Measurements from ENCODE around the gene UBE2H. TPM values are rescaled to one million over a fixed set of nuclear protein-coding genes. Genes with fewer than 3 reads are reported as not detected.
A peak's percentile ranks its signal among the peaks of the same experiment; 100 is the strongest.

Gene UBE2H
- 100 to 1,000 TPM in 1 of 5 donors, 10 to 100 TPM in 4; 47.8 to 150 (median 59.8) TPM for total RNA-seq
- polyA plus RNA-seq: 10 to 100 TPM; 19.2 to 37.7 (median 28.1) TPM
- long read RNA-seq, donor 1, full-length matches to known transcripts: 7 of 7 reads
- long read RNA-seq, donor 1, partial matches to known transcripts: 0 of 7 reads
- long read RNA-seq, donor 1, other reads (novel, unspliced or antisense): 0 of 7 reads
- long read RNA-seq, donor 2, full-length matches to known transcripts: 13 of 13 reads
- long read RNA-seq, donor 2, partial matches to known transcripts: 0 of 13 reads
- long read RNA-seq, donor 2, other reads (novel, unspliced or antisense): 0 of 13 reads
- long read RNA-seq, donor 3, full-length matches to known transcripts: 3 of 3 reads
- long read RNA-seq, donor 3, partial matches to known transcripts: 0 of 3 reads
- long read RNA-seq, donor 3, other reads (novel, unspliced or antisense): 0 of 3 reads
- long read RNA-seq, donor 4: 0 reads
- long read RNA-seq, donor 5, full-length matches to known transcripts: 15 of 15 reads
- long read RNA-seq, donor 5, partial matches to known transcripts: 0 of 15 reads
- long read RNA-seq, donor 5, other reads (novel, unspliced or antisense): 0 of 15 reads
- long read RNA-seq, donor 6, full-length matches to known transcripts: 25 of 30 reads
- long read RNA-seq, donor 6, partial matches to known transcripts: 0 of 30 reads
- long read RNA-seq, donor 6, other reads (novel, unspliced or antisense): 5 of 30 reads
- long read RNA-seq, donor 7, full-length matches to known transcripts: 13 of 13 reads
- long read RNA-seq, donor 7, partial matches to known transcripts: 0 of 13 reads
- long read RNA-seq, donor 7, other reads (novel, unspliced or antisense): 0 of 13 reads
- long read RNA-seq, donor 8, full-length matches to known transcripts: 10 of 10 reads
- long read RNA-seq, donor 8, partial matches to known transcripts: 0 of 10 reads
- long read RNA-seq, donor 8, other reads (novel, unspliced or antisense): 0 of 10 reads
- long read RNA-seq, donor 9, full-length matches to known transcripts: 6 of 17 reads
- long read RNA-seq, donor 9, partial matches to known transcripts: 11 of 17 reads
- long read RNA-seq, donor 9, other reads (novel, unspliced or antisense): 0 of 17 reads
- long read RNA-seq, donor 10, full-length matches to known transcripts: 3 of 3 reads
- long read RNA-seq, donor 10, partial matches to known transcripts: 0 of 3 reads
- long read RNA-seq, donor 10, other reads (novel, unspliced or antisense): 0 of 3 reads

GRCh38 chr7:129952653-129953560 is at the start of gene UBE2H:
TSS of gene UBE2H (minus strand) at chr7:129952960. CDS start at chr7:129952555, 405 bp downstream.
- H3K4me3 ChIP-seq: peak within 1 kb of the TSS; percentile 73 to 97 (median 78)
- H3K36me3 ChIP-seq: no peaks in the 10 kb centered on the region
- intact Hi-C loops (cut with DNase I; ENCODE audit: low total_unique reads): no loop called here
- H3K9me3 ChIP-seq: no peaks in the 10 kb centered on the region
- H3K27ac ChIP-seq: peak within 1 kb of the TSS; percentile 92 to 100 (median 100)
- H3K27me3 ChIP-seq: no peaks in the 10 kb centered on the region
- TF ChIP-seq POLR2AphosphoS5 (IDR thresholded peaks at IDR 0.05) (peak; percentile 98 to 99 (median 99)), POLR2A (IDR thresholded peaks at IDR 0.05) (peak in 2 of 4 donors; percentile 58 to 95), EP300 (IDR thresholded peaks at IDR 0.05) (no peak)
- TF ChIP-seq, protein P1, sequence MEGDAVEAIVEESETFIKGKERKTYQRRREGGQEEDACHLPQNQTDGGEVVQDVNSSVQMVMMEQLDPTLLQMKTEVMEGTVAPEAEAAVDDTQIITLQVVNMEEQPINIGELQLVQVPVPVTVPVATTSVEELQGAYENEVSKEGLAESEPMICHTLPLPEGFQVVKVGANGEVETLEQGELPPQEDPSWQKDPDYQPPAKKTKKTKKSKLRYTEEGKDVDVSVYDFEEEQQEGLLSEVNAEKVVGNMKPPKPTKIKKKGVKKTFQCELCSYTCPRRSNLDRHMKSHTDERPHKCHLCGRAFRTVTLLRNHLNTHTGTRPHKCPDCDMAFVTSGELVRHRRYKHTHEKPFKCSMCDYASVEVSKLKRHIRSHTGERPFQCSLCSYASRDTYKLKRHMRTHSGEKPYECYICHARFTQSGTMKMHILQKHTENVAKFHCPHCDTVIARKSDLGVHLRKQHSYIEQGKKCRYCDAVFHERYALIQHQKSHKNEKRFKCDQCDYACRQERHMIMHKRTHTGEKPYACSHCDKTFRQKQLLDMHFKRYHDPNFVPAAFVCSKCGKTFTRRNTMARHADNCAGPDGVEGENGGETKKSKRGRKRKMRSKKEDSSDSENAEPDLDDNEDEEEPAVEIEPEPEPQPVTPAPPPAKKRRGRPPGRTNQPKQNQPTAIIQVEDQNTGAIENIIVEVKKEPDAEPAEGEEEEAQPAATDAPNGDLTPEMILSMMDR (IDR thresholded peaks at IDR 0.05): no peak
- WGBS, 5 donors: 4 to 10% (median 4%) methylated on average over 20 to 58 of the region's 58 CpGs
- peaks cover 9 to 40% (median 26%) of the 10 kb centered on the region in 4 donors for H3K4me1 ChIP-seq
- peak; percentile 95 to 97 for DNase-seq

DNA sequence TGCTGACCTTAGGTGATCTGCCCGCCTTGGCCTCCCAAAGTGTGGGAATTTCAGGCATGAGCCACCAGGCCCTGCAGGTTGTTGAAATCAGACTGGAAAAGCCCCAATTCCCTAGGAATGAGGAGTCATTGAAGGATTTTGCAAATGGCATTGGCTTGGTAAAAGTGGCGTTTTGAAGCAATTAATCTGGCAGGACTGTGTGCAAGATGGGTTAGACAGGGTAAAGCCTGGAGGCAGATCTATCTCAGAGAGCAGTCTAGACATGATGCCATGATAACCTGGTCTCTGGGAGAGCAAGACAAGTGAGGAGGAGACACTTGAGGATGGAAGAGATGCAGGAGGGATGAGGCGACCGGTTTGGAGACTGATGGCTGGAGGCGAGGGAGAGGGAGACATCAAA is 45.7 kb upstream of the UBE2H start:
- Histone ChIP-seq H3K36me3 (no peaks in the 10 kb centered on the region), H3K27me3 (no peaks in the 10 kb centered on the region), H3K27ac (no peak overlapping the region), H3K9me3 (no peaks in the 10 kb centered on the region), H3K4me3 (no peak overlapping the region), H3K4me1 (no peaks in the 10 kb centered on the region)
- no peak for DNase-seq
- intact Hi-C loops (cut with DNase I; ENCODE audit: low total_unique reads): no loop called here
- 82 to 97% (median 92%) methylated on average over 5 of the region's 5 CpGs for WGBS, 5 donors
- TF ChIP-seq EP300 (IDR thresholded peaks at IDR 0.05) (no peak), POLR2AphosphoS5 (IDR thresholded peaks at IDR 0.05) (no peak), POLR2A (IDR thresholded peaks at IDR 0.05) (no peak)
- TF ChIP-seq, protein P1 (IDR thresholded peaks at IDR 0.05): no peak

DNA sequence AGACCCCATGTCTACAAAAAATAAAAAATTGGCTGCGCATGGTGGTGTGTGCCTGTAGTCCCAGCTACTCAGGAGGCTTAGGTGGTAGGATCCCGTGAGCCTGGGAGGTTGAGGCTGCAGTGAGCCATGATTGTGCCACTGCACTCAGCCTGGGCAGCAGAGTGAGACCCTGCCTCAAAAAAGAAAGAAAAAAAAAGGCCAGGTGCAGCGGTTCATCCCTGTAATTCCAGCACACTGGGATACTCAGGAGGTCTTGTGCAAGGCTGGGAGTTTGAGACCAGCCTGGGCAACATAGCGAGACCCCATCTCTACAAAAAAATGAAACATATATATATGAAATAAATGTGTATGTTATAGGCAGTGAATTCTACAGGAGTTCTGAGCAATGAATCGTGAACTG is 44.5 kb upstream of the UBE2H start:
- intact Hi-C loops (cut with DNase I; ENCODE audit: low total_unique reads): no loop called here
- TF ChIP-seq, protein P1 (IDR thresholded peaks at IDR 0.05): no peak
- TF ChIP-seq POLR2A (IDR thresholded peaks at IDR 0.05): no peak
- no peak for TF ChIP-seq EP300 (IDR thresholded peaks at IDR 0.05)
- no peak for TF ChIP-seq POLR2AphosphoS5 (IDR thresholded peaks at IDR 0.05)
- 66 to 74% (median 73%) methylated on average over 5 of the region's 5 CpGs for WGBS, 5 donors
- Histone ChIP-seq H3K9me3 (no peaks in the 10 kb centered on the region), H3K27ac (no peak overlapping the region), H3K36me3 (no peaks in the 10 kb centered on the region), H3K4me3 (no peak overlapping the region), H3K4me1 (no peaks in the 10 kb centered on the region), H3K27me3 (no peaks in the 10 kb centered on the region)
- DNase-seq: no peak

Data from stomach (tissue), 19 donors.